Measurements from ENCODE around the gene PHACTR1. TPM values are rescaled to one million over a fixed set of nuclear protein-coding genes. Genes with fewer than 3 reads are reported as not detected.

PHACTR1 gene
- polyA plus RNA-seq, 1 of the 3 experiments (the other 2 are of a cell fraction): 0.12 TPM

DNA sequence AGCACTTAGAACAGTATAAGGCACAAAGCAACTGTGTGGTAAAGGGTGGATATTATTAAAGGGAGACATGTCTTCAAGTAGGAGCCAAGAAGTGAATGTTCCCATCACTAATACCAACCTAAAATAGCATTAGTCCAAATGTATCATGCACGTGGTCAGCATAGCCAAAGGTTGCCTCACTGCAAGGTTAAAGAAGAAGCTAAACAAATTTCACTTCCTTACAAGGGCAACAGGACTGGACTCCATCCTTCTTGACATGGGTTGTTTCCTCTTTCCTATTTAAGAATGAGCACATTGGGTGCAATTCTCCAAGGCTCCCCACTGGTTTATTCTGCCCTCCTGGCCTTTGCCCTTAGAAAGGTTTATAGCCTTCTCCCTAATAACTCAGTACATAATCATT, 186.7 kb downstream of the PHACTR1 start (continued):
- no peak for TF ChIP-seq RXRA (IDR thresholded peaks at IDR 0.05; ENCODE audit: borderline replicate concordance, low read depth)

DNA sequence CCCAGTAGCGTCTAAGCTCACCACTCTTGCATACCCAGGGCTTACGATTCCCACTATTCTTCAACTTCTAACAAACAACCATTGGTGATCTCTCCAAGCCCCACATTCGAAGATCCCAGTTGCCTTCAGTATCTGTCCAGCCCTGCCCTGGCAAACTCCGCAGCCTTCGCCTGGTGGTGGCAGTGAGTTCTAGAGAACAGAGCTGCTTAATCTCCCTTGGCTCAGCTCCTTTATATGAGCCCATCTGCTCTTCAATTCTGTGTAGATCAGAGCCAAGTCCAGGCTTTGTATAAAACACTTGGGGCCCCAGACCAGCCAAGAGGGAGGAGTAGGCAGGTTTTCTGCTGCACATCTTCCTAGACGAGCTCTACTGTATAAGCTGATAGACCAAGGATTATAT, 193.3 kb downstream of the PHACTR1 start:
- no peaks in the 10 kb centered on the region for H3K36me3 ChIP-seq (replicated peaks in 1 of 2; ENCODE audit: control insufficient read depth in 1 of 2, insufficient read depth in 2 of 2, low read length in 1 of 2)
- 62% methylated on average over 6 of the region's 6 CpGs for WGBS (ENCODE audit: low lambda C conversion rate)
- H3K27me3 ChIP-seq (ENCODE audit: insufficient read depth): no peaks in the 10 kb centered on the region
- no peaks in the 10 kb centered on the region for H3K79me2 ChIP-seq (ENCODE audit: insufficient read depth)
- POLR2A ChIA-PET: interaction anchor here (1.3 kb wide), 1 partner anchor 419 kb away, joined by 5 read pairs; the partner anchor contains the start of gene TBC1D7
- no peak for TF ChIP-seq RFX5 (IDR thresholded peaks at IDR 0.05; ENCODE audit: low read length)
- no peak for TF ChIP-seq CHD2 (IDR thresholded peaks at IDR 0.05; ENCODE audit: low read length, partially characterized antibody)
- TF ChIP-seq, protein P1, sequence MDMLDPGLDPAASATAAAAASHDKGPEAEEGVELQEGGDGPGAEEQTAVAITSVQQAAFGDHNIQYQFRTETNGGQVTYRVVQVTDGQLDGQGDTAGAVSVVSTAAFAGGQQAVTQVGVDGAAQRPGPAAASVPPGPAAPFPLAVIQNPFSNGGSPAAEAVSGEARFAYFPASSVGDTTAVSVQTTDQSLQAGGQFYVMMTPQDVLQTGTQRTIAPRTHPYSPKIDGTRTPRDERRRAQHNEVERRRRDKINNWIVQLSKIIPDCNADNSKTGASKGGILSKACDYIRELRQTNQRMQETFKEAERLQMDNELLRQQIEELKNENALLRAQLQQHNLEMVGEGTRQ (IDR thresholded peaks at IDR 0.05; ENCODE audit: borderline replicate concordance, low read depth, low read length): no peak
- H3K27ac ChIP-seq (ENCODE audit: low read depth in 2 of 2, low read length in 1 of 2): no peak overlapping the region
- H2AFZ ChIP-seq (ENCODE audit: low read depth): no peak overlapping the region
- H3F3A ChIP-seq (replicated peaks; ENCODE audit: insufficient read depth): no peaks in the 10 kb centered on the region
- DNase-seq: no peak
- no peaks in the 10 kb centered on the region for H3K9me3 ChIP-seq
- H3K4me1 ChIP-seq (ENCODE audit: control insufficient read depth in 1 of 2, insufficient read depth in 2 of 2, low read depth in 1 of 2, low read length in 1 of 2): no peaks in the 10 kb centered on the region
- H3K4me2 ChIP-seq: no peak overlapping the region
- H3K9ac ChIP-seq: no peak overlapping the region
- CTCF ChIA-PET: interaction anchor here (0.7 to 7.3 kb wide), 8 partner anchors 9 to 421 kb away, joined by 3 to 143 read pairs (median 4); partner anchors contain the start of gene TBC1D7
- no peak overlapping the region for H3K4me3 ChIP-seq (ENCODE audit: low read depth in 2 of 2, low read length in 1 of 2)
- H4K20me1 ChIP-seq (ENCODE audit: insufficient read depth): no peaks in the 10 kb centered on the region
- H3K9me2 ChIP-seq: no peaks in the 10 kb centered on the region

DNA sequence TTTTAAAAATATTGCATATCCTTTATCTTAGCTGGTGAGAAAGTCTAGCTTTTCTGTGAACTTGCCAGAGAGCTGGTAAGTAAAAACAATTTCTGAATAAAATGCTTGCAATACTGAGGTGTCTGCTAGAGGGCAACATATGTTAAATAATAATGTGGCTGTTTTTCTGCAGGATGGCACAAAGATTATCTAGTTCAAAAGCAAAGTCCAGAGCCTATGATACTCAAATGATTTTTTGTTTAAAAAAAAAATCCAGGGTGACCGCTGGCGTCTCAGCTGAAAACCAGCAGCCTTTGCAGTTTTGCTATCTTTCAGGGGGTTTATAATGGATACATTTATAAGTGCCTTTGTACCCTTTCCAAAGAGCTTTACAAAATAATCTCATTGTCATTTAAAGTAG, 194.9 kb downstream of the PHACTR1 start:
- Histone ChIP-seq H3F3A (replicated peaks; ENCODE audit: insufficient read depth) (no peaks in the 10 kb centered on the region), H3K36me3 (replicated peaks in 1 of 2; ENCODE audit: control insufficient read depth in 1 of 2, insufficient read depth in 2 of 2, low read length in 1 of 2) (no peaks in the 10 kb centered on the region), H2AFZ (ENCODE audit: low read depth) (no peak overlapping the region), H4K20me1 (ENCODE audit: insufficient read depth) (no peaks in the 10 kb centered on the region), H3K27me3 (ENCODE audit: insufficient read depth) (no peaks in the 10 kb centered on the region), H3K9ac (no peak overlapping the region), H3K4me3 (ENCODE audit: low read depth in 2 of 2, low read length in 1 of 2) (no peak overlapping the region; a peak in 1 of 4 replicates), H3K4me1 (ENCODE audit: control insufficient read depth in 1 of 2, insufficient read depth in 2 of 2, low read depth in 1 of 2, low read length in 1 of 2) (no peaks in the 10 kb centered on the region), H3K9me2 (no peaks in the 10 kb centered on the region), H3K9me3 (no peaks in the 10 kb centered on the region), H3K79me2 (ENCODE audit: insufficient read depth) (no peaks in the 10 kb centered on the region), H3K4me2 (no peak overlapping the region), H3K27ac (ENCODE audit: low read depth in 2 of 2, low read length in 1 of 2) (no peak overlapping the region)
- ChIA-PET CTCF (interaction anchor here (0.6 to 7.3 kb wide), 62 partner anchors 9 to 717 kb away, joined by 3 to 143 read pairs (median 4); partner anchors contain the start of gene TBC1D7), POLR2A (interaction anchor here (2.5 kb wide), 1 partner anchor 417 kb away, joined by 18 read pairs; the partner anchor contains the start of gene TBC1D7)
- WGBS (ENCODE audit: low lambda C conversion rate): 8% methylated on average over 2 of the region's 2 CpGs
- DNase-seq: peak; percentile 46
- TF ChIP-seq YY1 (IDR thresholded peaks at IDR 0.05; ENCODE audit: low read depth) (no peak), SIN3A (IDR thresholded peaks at IDR 0.05; ENCODE audit: borderline replicate concordance, low read depth, low read length) (no peak), RXRA (IDR thresholded peaks at IDR 0.05; ENCODE audit: borderline replicate concordance, low read depth) (no peak), JUND (IDR thresholded peaks at IDR 0.05) (no peak), CTCF (IDR thresholded peaks at IDR 0.05) (peak; percentile 59), REST (IDR thresholded peaks at IDR 0.05; ENCODE audit: low read depth, low read length) (no peak), RCOR1 (IDR thresholded peaks at IDR 0.05; ENCODE audit: low read length) (no peak), TEAD4 (IDR thresholded peaks at IDR 0.05; ENCODE audit: borderline replicate concordance, insufficient read depth) (no peak), POLR2AphosphoS5 (IDR thresholded peaks at IDR 0.05; ENCODE audit: low read depth, low read length) (no peak), SMC3 (IDR thresholded peaks at IDR 0.05; ENCODE audit: low read depth, low read length) (peak; percentile 71), RAD21 (IDR thresholded peaks at IDR 0.05; ENCODE audit: low read length) (peak; percentile 91)
- TF ChIP-seq, protein P2, sequence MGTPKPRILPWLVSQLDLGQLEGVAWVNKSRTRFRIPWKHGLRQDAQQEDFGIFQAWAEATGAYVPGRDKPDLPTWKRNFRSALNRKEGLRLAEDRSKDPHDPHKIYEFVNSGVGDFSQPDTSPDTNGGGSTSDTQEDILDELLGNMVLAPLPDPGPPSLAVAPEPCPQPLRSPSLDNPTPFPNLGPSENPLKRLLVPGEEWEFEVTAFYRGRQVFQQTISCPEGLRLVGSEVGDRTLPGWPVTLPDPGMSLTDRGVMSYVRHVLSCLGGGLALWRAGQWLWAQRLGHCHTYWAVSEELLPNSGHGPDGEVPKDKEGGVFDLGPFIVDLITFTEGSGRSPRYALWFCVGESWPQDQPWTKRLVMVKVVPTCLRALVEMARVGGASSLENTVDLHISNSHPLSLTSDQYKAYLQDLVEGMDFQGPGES (IDR thresholded peaks at IDR 0.05; ENCODE audit: low read depth, low read length): no peak
- TF ChIP-seq, protein P3, sequence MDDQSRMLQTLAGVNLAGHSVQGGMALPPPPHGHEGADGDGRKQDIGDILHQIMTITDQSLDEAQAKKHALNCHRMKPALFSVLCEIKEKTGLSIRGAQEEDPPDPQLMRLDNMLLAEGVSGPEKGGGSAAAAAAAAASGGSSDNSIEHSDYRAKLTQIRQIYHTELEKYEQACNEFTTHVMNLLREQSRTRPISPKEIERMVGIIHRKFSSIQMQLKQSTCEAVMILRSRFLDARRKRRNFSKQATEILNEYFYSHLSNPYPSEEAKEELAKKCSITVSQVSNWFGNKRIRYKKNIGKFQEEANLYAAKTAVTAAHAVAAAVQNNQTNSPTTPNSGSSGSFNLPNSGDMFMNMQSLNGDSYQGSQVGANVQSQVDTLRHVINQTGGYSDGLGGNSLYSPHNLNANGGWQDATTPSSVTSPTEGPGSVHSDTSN (IDR thresholded peaks at IDR 0.05): no peak
- TF ChIP-seq, protein P4, sequence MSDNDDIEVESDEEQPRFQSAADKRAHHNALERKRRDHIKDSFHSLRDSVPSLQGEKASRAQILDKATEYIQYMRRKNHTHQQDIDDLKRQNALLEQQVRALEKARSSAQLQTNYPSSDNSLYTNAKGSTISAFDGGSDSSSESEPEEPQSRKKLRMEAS (IDR thresholded peaks at IDR 0.05; ENCODE audit: low read depth): no peak

Data from SK-N-SH (cell line).